Measurements from ENCODE around the gene PRRC2C.
"Not testable (repeated sequence)": the region's sequence is repeated elsewhere in the genome, so short reads cannot be mapped to it uniquely, and the experiment has no call there.

The PRRC2C gene

DNA sequence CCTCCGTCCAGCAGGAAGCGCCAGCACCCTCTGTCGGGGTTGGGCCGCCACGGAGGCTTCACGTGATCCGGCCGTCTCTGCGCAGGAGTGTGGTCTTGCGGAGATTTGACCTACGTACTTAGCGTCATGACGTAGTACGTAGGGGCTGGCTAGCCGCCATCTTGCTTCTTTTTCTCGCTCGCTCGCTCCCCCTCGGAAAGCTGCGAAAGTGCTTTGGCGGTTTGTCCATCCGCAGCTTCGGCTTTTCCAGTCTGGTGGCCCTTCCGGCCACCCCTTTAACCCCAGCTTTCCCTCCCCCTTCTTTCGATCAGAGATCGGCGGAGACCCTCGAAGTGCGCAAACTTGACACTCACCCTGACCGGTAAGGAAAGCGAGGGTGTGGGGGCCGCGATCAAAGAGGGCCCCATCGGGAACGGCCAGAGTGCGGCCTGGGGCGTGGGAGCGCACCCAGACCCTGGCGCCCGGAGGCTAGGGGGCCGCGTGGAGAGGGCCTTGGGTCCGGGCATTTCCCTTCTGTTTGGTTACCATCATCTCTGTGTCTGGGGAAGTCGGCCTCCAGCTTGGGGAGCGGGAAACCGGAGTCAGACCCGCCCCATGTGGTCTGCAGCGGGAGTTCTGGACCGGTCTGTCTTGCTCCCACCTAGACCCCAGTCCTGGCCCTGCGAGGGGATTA is at the start of gene PRRC2C:
TSS of gene PRRC2C (plus strand) at position 156 of the 673 bp plus-strand sequence. CDS start 26,559 bp downstream, outside the sequence.
- peaks cover 20% of the 10 kb centered on the region for H3K36me3 Mint-ChIP-seq (ENCODE audit: low read depth)
- peaks cover 40% of the 10 kb centered on the region for H3K4me1 Mint-ChIP-seq (ENCODE audit: low read depth)
- peak within 1 kb of the TSS; percentile 93 for H3K27ac Mint-ChIP-seq

DNA sequence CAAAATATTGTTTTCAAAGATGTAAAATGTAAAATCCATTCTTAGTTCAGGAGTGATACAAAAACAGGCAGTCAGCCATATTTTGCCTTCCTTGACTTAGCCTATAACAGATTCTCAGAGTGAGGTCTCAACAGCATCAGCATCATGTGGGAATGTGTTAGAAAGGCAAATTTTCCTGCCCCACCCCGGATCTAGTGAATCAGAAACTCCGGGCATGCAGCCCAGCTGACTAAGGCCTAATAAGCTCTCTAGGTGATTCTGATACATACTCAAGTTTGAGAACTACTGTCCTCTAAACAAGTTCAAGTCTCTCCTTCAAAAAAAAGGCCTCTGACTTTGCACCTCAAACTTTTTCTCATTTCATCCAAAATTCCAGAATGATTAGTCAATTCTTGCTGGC is 46.9 kb upstream of the PRRC2C start:
- Mint-ChIP-seq H3K27ac (no peak overlapping the region), H3K27me3 (ENCODE audit: low read depth) (no peaks in the 10 kb centered on the region), H3K4me3 (no peak overlapping the region), H3K36me3 (ENCODE audit: low read depth) (no peaks in the 10 kb centered on the region), H3K9me3 (no peaks in the 10 kb centered on the region), H3K4me1 (ENCODE audit: low read depth) (peaks cover 7% of the 10 kb centered on the region)
- no peak for DNase-seq (ENCODE audit: low spot score)

More for the DNA sequence above, at the start of gene PRRC2C:
- peak within 1 kb of the TSS; percentile 94 for H3K4me3 Mint-ChIP-seq
- no peaks in the 10 kb centered on the region for H3K27me3 Mint-ChIP-seq (ENCODE audit: low read depth)
- H3K9me3 Mint-ChIP-seq = no peaks in the 10 kb centered on the region
- DNase-seq (ENCODE audit: low spot score) = peak; percentile 93

DNA sequence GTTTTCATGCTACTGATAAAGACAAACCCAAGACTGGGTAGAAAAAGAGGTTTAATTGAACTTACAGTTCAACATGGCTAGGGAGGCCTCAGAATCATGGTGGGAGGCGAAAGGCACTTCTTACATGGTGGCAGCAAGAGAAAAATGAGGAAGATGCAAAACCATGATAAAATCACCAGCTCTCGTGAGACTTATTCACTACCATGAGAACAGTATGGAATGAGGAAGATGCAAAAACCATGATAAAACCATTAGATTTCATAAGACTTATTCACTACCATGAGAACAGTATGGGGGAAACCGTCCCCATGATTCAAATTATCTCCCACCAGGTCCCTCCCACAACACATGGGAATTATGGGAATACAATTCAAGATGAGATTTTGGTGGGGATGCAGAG is 45.1 kb upstream of the PRRC2C start:
- DNase-seq (ENCODE audit: low spot score); H3K36me3 Mint-ChIP-seq (ENCODE audit: low read depth): not testable (repeated sequence)

DNA sequence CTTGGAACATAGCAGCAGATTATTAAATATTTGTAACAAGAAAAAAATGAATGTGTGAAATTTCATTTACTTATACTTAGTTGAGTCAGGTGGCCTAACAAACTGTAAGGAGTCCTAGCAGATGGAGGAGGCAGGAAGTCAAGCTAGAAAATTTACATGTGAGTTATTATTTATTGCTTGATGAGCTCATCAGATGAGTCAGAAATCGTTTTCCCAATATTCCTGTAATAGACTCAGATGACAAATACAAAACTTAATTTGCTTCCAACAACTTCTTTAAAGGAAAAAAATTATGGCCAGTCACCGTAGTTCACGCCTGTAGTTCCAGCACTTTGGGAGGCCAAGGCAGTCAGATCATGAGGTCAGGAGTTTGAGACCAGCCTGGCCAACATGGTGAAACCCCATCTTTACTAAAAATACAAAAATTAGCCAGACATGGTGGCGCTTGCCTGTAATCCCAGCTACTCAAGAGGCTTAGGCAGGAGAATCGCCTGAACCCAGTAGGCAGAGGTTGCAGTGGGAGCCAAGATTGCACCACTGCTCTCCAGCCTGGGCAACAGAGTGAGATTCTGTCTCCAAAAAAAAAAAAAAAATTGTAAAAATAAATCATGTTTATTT is 43.9 kb upstream of the PRRC2C start:
- H3K27ac Mint-ChIP-seq; H3K4me1 Mint-ChIP-seq (ENCODE audit: low read depth); H3K4me3 Mint-ChIP-seq; H3K27me3 Mint-ChIP-seq (ENCODE audit: low read depth); H3K9me3 Mint-ChIP-seq; H3K36me3 Mint-ChIP-seq (ENCODE audit: low read depth); DNase-seq (ENCODE audit: low spot score): not testable (repeated sequence)

More for the DNA sequence above, 45.1 kb upstream of the PRRC2C start:
- H3K4me1 Mint-ChIP-seq (ENCODE audit: low read depth); H3K27ac Mint-ChIP-seq; H3K4me3 Mint-ChIP-seq; H3K27me3 Mint-ChIP-seq (ENCODE audit: low read depth); H3K9me3 Mint-ChIP-seq: not testable (repeated sequence)

DNA sequence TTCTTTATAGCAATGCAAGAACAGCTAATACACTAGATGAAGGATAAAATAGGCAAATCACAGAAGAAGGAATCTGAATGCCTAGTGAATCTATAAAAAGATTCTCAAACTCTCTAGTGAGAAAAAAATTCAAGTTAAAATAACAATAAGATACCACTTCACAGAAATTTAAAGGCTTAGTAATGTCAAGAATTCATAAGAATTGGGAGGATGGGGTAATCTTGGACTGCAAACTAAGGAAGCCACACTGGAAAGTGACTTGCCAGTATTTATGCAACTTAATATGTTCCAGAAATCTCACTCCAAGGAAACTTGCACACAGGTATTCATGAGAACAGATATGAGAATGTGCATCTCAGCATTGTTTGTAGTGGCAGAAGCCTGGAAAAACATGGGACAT is 38.9 kb upstream of the PRRC2C start:
- Mint-ChIP-seq H3K4me1 (ENCODE audit: low read depth) (no peaks in the 10 kb centered on the region), H3K27me3 (ENCODE audit: low read depth) (peaks cover 2% of the 10 kb centered on the region), H3K27ac (no peak overlapping the region), H3K9me3 (no peaks in the 10 kb centered on the region), H3K4me3 (no peak overlapping the region), H3K36me3 (ENCODE audit: low read depth) (no peaks in the 10 kb centered on the region)
- no peak for DNase-seq (ENCODE audit: low spot score)

DNA sequence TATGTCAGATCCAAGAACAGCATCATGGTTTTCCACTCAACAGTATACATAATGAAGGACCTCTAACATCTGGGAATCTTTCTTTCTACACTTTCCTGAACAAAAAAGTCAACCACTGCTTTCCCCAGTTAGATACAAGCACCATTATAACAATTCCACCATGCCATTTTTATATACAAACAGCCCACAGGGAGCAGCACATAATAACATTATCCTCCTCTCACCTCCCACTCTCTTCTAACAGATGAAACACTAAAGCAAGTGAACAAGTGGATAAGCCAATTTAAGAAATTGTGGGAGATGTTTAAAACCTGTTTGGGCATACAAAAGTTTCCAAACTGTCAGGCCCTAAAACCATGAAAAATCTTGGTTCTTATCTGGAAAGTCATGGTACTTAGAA is 29.4 kb upstream of the PRRC2C start:
- H3K27ac Mint-ChIP-seq = no peak overlapping the region
- no peaks in the 10 kb centered on the region for H3K27me3 Mint-ChIP-seq (ENCODE audit: low read depth)
- H3K9me3 Mint-ChIP-seq = no peaks in the 10 kb centered on the region
- H3K4me1 Mint-ChIP-seq (ENCODE audit: low read depth) = no peaks in the 10 kb centered on the region
- H3K4me3 Mint-ChIP-seq = no peak overlapping the region
- no peak for DNase-seq (ENCODE audit: low spot score)
- H3K36me3 Mint-ChIP-seq (ENCODE audit: low read depth) = no peaks in the 10 kb centered on the region

DNA sequence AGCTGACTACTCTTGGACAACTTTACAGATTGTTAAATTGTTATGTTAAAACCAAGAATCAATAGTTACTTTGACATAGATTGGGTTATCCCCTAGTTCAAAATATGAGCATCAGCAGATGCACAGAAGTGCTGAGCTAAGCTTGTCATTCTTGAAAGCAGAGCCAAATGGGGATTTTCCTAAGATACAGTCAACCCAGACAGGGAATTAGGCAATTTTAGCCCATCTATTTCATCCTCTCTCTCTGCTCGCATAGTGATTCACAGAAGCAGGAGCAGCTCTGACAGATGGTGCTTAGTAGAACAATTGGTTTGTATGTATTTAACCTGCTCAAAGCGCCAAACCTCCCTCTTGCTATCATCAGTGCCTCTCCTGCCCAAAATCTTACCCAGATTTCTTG is 27.9 kb upstream of the PRRC2C start:
- H3K4me1 Mint-ChIP-seq (ENCODE audit: low read depth) = no peaks in the 10 kb centered on the region
- no peak overlapping the region for H3K4me3 Mint-ChIP-seq
- H3K9me3 Mint-ChIP-seq = no peaks in the 10 kb centered on the region
- H3K27me3 Mint-ChIP-seq (ENCODE audit: low read depth) = no peaks in the 10 kb centered on the region
- H3K36me3 Mint-ChIP-seq (ENCODE audit: low read depth) = no peaks in the 10 kb centered on the region
- no peak for DNase-seq (ENCODE audit: low spot score)
- no peak overlapping the region for H3K27ac Mint-ChIP-seq

DNA sequence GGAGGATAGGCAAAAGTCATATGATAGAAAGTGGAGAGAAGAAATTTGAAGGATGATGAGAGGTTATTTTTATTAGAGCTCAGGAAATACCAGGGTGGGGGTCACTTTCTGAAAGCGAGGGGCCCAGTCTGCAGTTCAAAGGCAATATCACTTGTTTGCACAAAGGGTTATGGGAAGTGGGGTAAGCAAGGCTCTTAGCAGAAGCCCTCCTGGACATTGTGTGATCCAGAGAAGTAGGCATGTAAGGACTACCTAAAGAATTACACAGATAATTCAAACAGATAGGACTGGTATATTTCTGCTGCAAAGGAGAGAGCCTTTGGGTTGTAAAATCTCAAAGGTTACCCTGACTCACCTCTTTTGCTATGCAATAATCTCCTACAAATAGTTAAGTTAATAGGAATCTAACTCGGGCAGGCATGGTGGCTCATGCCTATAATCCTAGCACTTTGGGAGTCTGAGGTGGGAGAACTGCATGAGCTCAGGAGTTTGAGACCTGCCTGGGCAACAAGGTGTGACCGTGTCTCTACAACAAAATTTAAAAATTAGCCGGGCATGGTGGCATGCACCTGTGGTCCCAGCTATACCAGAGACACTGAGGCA is 25.2 kb upstream of the PRRC2C start:
- H3K9me3 Mint-ChIP-seq = no peaks in the 10 kb centered on the region
- no peak for DNase-seq (ENCODE audit: low spot score)
- H3K27me3 Mint-ChIP-seq (ENCODE audit: low read depth) = no peaks in the 10 kb centered on the region
- H3K4me3 Mint-ChIP-seq = no peak overlapping the region
- H3K4me1 Mint-ChIP-seq (ENCODE audit: low read depth) = no peaks in the 10 kb centered on the region
- no peak overlapping the region for H3K27ac Mint-ChIP-seq
- H3K36me3 Mint-ChIP-seq (ENCODE audit: low read depth) = no peaks in the 10 kb centered on the region

DNA sequence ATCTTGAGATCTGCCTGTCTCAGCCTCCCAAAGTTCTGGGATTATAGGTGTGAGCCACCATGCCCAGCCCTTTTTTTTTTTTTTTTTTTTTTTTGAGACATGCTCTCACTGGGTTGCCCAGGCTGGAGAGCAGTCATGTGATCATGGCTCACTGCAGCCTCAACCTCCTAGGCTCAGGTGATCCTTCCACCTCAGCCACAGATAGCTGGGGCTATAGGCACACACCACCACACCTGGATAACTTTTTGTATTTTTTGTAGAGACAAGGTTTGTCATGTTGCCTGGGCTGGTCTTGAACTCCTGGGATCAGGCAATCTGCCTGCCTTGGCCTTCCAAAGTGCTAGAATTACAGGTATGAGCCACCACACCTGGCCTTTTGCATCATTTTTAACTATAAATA is 17.7 kb upstream of the PRRC2C start:
- Mint-ChIP-seq H3K27me3 (ENCODE audit: low read depth) (no peaks in the 10 kb centered on the region), H3K4me3 (no peak overlapping the region), H3K36me3 (ENCODE audit: low read depth) (no peaks in the 10 kb centered on the region), H3K9me3 (no peaks in the 10 kb centered on the region), H3K4me1 (ENCODE audit: low read depth) (no peaks in the 10 kb centered on the region), H3K27ac (no peak overlapping the region)
- DNase-seq (ENCODE audit: low spot score) = no peak

DNA sequence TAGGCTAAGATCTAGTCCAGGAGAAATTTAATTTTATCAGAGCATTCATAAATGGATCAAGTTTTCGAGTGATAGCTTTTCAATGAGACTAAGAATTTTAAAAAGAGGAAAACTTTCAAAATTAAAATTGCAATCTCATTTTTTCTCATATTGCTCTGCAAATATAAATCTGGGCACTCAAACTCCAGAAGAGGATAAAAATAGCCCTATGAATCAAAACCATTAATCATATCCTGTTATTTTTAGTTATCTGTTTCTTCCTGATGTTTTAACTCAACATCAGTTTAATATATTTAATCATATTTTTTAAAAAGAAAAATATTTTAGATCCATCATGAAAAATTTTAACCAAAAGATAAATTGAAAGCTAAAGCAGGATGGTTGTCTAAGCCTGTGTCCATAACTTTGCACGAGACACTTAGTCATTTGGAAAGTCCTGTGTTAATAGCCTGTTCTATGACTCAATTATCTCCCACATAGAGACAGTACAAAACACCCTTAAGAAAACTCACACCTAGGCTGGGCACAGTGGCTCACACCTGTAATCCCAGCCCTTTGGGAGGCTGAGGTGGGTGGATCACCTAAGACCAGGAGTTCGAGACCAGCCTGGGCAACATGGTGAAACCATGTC is 17.1 kb upstream of the PRRC2C start:
- Mint-ChIP-seq H3K4me3 (no peak overlapping the region), H3K36me3 (ENCODE audit: low read depth) (no peaks in the 10 kb centered on the region), H3K27me3 (ENCODE audit: low read depth) (no peaks in the 10 kb centered on the region), H3K9me3 (no peaks in the 10 kb centered on the region), H3K4me1 (ENCODE audit: low read depth) (no peaks in the 10 kb centered on the region), H3K27ac (no peak overlapping the region)
- DNase-seq (ENCODE audit: low spot score) = no peak

DNA sequence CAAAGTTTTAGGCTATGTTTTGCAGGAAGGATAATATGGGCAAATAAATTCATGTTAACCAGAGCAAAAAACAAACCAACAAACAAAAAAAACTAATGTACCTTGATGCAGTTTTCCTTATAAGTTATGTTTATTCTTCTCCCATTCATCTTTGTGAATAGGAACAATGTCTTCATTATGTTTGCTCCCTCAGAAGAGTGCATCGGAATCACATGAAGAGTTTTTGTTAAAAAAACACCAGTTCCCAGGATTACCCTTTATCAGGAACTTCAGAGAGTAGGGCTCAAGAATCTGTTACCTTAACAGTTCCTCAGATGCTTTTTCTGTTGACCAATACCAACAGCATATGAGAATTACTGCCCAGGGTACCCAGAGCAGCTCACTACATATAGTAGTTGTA is 14.6 kb upstream of the PRRC2C start:
- peaks cover 10% of the 10 kb centered on the region for H3K27me3 Mint-ChIP-seq (ENCODE audit: low read depth)
- H3K4me3 Mint-ChIP-seq = no peak overlapping the region
- H3K36me3 Mint-ChIP-seq (ENCODE audit: low read depth) = no peaks in the 10 kb centered on the region
- no peaks in the 10 kb centered on the region for H3K9me3 Mint-ChIP-seq
- no peak overlapping the region for H3K27ac Mint-ChIP-seq
- no peak for DNase-seq (ENCODE audit: low spot score)
- H3K4me1 Mint-ChIP-seq (ENCODE audit: low read depth) = no peaks in the 10 kb centered on the region

DNA sequence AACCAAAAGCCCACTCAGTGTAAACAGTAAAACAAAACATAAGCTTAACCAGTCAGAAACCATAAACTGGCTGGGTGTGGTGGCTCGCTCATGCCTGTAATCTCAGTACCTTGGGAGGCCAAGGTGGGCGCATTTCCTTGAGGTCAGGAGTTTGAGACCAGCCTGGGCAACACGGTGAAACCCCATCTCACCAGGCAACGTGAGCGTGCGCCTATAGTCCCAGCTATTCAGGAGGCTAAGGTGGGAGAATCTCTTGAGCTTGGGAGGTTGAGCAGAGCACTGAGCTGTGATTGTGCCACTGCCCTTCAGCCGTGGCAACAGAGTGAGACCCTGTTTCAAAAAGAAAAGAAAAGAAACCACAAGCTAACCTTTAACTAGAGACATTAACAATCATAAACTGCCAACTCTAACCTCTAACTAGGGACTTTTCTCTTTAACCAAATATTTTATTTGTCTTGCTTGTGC is 13.1 kb upstream of the PRRC2C start:
- Mint-ChIP-seq H3K27ac (no peak overlapping the region), H3K36me3 (ENCODE audit: low read depth) (no peaks in the 10 kb centered on the region), H3K4me1 (ENCODE audit: low read depth) (no peaks in the 10 kb centered on the region), H3K27me3 (ENCODE audit: low read depth) (peaks cover 16% of the 10 kb centered on the region), H3K9me3 (no peaks in the 10 kb centered on the region), H3K4me3 (no peak overlapping the region)
- DNase-seq (ENCODE audit: low spot score) = no peak

DNA sequence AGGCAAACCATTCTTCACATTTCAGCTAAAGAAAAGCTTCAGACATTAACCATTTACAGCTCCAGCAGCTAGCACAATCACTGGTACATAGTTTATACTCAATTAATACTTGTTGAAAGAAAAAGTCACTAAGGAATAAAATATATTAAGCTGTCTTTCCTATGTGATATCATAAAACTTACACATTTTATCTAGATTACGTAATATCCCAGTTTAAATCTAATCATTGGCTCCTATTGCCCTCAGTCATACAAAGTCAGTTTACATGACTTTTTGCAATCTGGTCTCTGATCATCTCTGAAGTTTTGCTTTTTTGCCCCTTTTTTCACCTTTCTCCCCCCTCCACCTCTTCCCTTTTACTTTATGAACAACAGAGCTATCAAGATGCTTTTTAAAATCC is 8.5 kb upstream of the PRRC2C start:
- H3K4me3 Mint-ChIP-seq = no peak overlapping the region

DNA sequence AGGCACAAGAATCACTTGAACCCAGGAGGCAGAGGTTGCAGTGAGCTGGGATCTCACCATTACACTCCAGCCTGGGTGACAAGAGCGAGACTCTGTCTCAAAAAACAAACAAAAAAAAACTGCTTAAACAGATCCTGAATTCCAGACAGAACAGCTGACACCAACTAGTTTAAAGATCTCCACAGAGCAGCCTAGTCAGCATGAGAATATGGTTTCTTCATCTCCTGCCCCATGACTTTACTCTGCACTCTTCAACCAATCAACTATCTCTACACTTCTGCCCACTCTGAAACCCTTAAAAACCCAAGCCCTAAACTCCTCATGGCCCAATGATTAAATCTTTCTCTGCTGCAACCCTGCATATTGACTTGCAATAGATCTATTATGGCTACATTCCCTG is 7.5 kb upstream of the PRRC2C start:
- no peak overlapping the region for H3K27ac Mint-ChIP-seq
- peaks cover 21% of the 10 kb centered on the region for H3K27me3 Mint-ChIP-seq (ENCODE audit: low read depth)
- H3K4me1 Mint-ChIP-seq (ENCODE audit: low read depth) = peaks cover 1% of the 10 kb centered on the region
- no peaks in the 10 kb centered on the region for H3K36me3 Mint-ChIP-seq (ENCODE audit: low read depth)
- no peaks in the 10 kb centered on the region for H3K9me3 Mint-ChIP-seq
- H3K4me3 Mint-ChIP-seq = no peak overlapping the region
- no peak for DNase-seq (ENCODE audit: low spot score)

More for the DNA sequence above, 8.5 kb upstream of the PRRC2C start:
- no peaks in the 10 kb centered on the region for H3K9me3 Mint-ChIP-seq
- H3K4me1 Mint-ChIP-seq (ENCODE audit: low read depth) = peaks cover 1% of the 10 kb centered on the region
- no peak for DNase-seq (ENCODE audit: low spot score)
- H3K27me3 Mint-ChIP-seq (ENCODE audit: low read depth) = peaks cover 21% of the 10 kb centered on the region
- H3K27ac Mint-ChIP-seq = no peak overlapping the region
- no peaks in the 10 kb centered on the region for H3K36me3 Mint-ChIP-seq (ENCODE audit: low read depth)

All from T-helper 2 cell treated with Interferon-gamma antibody and Interleukin-4, amounts not matched to agents 5 μg/mL and 100 μg/mL, for 36 hours (primary cell).